GM12801 (cell line): ENCODE measurements around the gene E2F3.

Source experiments
- TF ChIP-seq, protein P1 (sequence below): IDR thresholded peaks from one replicate; pipeline ENCODE4 v1.5.1; 2011; ENCODE audit warnings: control low read depth; ENCODE audit not compliant: insufficient read length; ENCODE audit errors: extremely low read depth

E2F3 gene

DNA sequence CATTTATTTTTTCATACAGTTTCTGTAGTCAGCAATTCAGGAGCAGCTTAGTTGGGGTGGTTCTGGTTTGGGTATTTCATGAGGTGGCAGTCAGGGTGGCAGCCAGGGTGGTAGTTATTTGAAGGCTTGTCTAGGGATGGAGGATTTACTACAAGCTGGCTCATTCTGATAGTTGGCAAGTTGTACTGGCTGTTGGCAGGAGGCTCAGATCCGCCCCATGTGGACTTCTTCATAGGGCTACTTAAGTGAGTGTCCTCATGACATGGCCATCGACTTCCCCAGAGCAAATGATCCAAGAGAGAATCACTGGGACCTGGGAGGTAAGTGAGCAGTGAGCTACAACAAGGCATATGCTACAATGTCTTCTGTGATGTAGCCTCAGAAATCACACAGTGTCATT lies 110.2 kb downstream of the E2F3 start:
- TF ChIP-seq, protein P1, sequence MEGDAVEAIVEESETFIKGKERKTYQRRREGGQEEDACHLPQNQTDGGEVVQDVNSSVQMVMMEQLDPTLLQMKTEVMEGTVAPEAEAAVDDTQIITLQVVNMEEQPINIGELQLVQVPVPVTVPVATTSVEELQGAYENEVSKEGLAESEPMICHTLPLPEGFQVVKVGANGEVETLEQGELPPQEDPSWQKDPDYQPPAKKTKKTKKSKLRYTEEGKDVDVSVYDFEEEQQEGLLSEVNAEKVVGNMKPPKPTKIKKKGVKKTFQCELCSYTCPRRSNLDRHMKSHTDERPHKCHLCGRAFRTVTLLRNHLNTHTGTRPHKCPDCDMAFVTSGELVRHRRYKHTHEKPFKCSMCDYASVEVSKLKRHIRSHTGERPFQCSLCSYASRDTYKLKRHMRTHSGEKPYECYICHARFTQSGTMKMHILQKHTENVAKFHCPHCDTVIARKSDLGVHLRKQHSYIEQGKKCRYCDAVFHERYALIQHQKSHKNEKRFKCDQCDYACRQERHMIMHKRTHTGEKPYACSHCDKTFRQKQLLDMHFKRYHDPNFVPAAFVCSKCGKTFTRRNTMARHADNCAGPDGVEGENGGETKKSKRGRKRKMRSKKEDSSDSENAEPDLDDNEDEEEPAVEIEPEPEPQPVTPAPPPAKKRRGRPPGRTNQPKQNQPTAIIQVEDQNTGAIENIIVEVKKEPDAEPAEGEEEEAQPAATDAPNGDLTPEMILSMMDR, result no peak

DNA sequence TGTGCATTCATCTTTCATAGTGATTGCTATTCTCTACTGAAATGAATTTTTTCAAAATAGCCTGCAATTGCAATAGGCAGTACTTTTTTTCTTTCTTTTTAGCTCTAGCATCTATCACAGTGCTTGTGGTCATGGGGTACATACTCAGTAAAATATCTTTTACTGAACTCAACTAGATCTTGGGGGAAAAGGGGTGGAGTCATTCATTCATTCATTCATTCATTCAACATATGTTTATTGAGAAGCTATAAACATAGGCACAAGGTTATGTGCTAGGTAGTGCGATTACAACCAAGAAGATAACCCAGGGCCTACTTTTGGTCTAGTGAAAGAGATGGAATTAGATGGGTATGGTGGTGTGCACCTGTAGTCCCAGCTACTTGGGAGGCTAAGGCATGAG lies 131.2 kb downstream of the E2F3 start:
- TF ChIP-seq, protein P1, result no peak

DNA sequence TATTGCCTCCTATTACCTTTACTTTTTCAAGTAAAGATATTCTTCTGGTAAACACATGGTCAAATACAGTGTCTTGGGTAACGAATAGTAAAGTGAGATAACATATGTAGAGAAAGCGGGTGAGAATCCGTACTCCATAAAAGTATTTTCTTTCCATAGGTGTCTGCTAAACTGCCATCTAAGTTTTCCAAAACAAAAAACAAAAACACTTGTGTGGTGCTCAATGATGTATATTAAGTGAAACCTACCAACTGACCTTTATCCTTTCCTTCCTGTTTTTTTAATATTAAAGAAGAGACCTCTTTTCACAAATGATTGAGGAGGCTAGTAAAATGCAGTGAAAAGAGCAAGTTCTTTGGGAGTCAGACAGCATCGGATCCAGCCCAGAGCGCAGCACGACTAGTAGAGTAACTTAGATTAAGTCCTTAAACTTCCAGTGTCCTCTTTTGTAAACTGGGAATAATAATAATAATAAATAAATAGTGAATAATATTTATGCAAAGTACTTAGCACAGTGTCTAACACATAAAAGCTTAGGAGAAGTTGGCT lies 132.1 kb downstream of the E2F3 start:
- TF ChIP-seq, protein P1, result no peak

DNA sequence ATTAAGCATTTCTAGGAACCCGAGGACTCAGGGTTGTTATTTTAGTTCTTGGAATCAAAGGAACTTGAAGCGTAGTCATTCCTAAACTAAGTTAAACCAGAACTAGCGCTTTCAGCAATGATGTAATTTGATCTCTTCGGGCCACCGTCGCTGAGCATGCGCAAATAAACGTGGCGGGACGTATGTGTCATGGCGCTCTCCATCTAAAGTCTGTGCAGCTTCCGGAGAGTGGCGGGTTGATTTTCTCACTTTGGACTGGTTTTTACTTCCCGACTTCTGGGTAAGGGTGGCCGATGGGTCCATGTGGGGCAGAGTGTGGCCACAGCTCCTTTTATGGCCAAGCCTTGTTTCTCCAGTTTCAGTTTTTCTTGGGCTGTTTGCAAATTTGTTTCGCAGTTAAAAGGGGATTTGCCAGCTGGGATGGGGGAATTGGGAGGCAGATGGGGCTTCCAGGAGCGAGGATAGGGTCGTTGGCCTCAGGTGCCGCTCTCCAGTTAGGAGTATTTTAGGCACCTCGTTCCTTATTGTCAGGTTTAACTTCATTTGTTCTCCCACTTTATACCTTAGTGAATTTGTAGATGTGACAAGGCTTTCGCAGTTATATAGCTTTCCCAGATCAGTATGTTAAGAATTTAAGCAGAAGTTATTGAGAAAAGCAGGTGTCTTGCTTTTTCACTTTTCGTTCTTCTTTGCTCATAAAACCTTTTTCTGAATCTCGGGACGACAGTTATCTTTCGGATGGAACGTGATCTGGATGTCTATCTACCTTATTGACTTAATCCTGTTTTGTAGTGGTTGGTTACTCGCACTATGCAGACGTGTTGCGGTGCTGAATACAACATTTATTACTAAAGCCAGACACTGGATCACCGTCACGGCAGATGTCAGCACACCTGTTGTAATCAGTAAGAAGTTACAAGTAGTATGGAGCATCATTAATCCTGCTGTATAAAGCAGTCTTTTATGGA lies 132.9 kb downstream of the E2F3 start, which contains the start of gene CDKAL1:
CDKAL1 (plus strand) TSS at position 163 of the 968 bp plus-strand sequence. CDS start 11,894 bp downstream, outside the sequence.
- TF ChIP-seq, protein P1, result no peak

DNA sequence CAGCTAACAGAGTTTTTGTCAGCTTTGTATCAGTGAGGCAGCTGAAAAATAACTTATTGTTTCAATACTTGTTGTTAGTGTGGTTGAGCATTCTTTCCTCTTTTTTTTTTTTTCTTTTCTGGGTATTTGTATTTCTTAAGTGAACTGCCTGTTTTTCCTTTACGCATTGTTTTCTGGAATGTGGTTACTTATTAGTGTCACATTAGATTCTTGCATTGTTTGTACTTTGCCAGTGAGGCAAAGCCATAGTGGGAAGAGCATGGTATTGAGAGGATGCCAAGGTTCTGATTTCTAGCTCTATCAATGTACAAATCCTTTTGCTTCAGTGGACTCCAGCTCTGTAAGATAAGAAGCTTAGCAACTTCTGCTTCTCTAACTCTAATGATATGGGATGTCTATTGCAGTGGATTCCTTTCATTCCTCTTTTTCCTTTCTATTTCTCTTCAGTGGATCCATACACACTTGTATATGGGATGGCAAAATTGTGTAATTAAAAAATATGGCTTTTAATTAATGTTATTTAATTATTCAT lies 136.5 kb downstream of the E2F3 start:
- TF ChIP-seq, protein P1, result no peak

DNA sequence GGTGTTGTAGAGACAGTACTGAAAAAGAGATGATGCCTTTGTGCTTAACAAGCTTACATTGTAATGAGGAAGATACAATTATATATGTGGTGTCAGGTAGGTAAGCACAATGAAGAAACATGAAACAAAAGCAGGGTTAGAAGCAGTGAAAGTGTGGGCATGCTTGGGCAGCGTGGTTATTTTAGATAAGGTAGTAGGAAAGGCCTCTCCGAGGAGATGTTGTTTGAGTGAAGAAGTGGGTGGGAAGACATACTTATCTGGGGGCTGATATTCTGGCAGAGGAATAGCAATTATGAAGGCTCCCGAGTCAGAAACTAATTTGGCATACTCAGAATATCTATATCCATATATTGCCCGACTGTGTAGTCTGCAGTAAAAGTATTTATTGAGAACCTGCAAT lies 137.2 kb downstream of the E2F3 start:
- TF ChIP-seq, protein P1, result no peak

DNA sequence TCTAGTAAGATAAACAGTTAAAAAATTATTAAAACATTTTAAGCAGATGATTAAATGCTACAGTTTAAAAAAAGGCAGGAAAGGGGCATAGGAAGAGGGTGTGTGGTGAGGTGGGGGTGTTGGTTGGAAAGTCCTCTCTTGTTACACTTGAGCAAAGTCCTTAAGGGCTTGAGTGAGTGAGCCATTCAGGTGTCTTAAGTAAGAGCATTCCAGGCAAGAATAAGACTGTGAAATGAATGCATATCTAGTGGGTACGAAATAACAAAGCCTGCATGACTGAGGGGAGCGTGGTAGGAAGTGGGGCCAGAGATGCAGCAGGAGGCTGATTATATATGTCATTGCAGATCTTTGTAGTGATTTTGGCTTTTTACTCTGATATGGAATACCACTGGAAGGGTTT lies 137.7 kb downstream of the E2F3 start:
- TF ChIP-seq, protein P1, result no peak
